MCF 10A (cell line): ENCODE measurements around the gene SH3BP4. TPM values are rescaled to one million over a fixed set of nuclear protein-coding genes. Genes with fewer than 3 reads are reported as not detected.
"Not testable (repeated sequence)": the region's sequence is repeated elsewhere in the genome, so short reads cannot be mapped to it uniquely, and the experiment has no call there.

Source experiments
- BruUV-seq: library from RNA; stranded (reverse); fragments of 400-500 nt; replicated peaks from 2 replicates; lab custom pipeline; 2021; lab: Mats Ljungman, UMichigan
- CTCF ChIA-PET: fragments of 300-600 bp; sonication (Branson Sonifier 250); formaldehyde crosslinking; extraction: SDS; loops from one replicate; lab custom pipeline; 2021; ENCODE audit warnings: antibody characterized with exemption, inconsistent platforms; lab: Yijun Ruan, JAX
- POLR2A ChIA-PET: fragments of 300-600, 350-650 bp; sonication (Branson Sonifier 250); formaldehyde crosslinking; extraction: SDS; loops from one replicate; lab custom pipeline; 2020; ENCODE audit warnings: antibody characterized with exemption, inconsistent platforms; lab: Yijun Ruan, JAX
- DNase-seq: peaks from one replicate; pipeline ENCODE4 v3.0.0-alpha.2; 2018; ENCODE audit not compliant: unreplicated experiment
- H3K27ac Mint-ChIP-seq: one replicate; pipeline ENCODE4 v1.8.0; 2022; ENCODE audit warnings: mild to moderate bottlenecking, low read depth, mixed read lengths; ENCODE audit not compliant: unreplicated experiment
- H3K27me3 Mint-ChIP-seq: one replicate; pipeline ENCODE4 v1.8.0; 2022; ENCODE audit warnings: mixed read lengths; ENCODE audit not compliant: insufficient read depth, unreplicated experiment
- H3K36me3 Mint-ChIP-seq: one replicate; pipeline ENCODE4 v1.8.0; 2022; ENCODE audit warnings: mild to moderate bottlenecking, moderate library complexity, mixed read lengths; ENCODE audit not compliant: insufficient read depth, unreplicated experiment
- H3K4me1 Mint-ChIP-seq: one replicate; pipeline ENCODE4 v1.8.0; 2022; ENCODE audit warnings: mixed read lengths; ENCODE audit not compliant: insufficient read depth, unreplicated experiment
- H3K4me3 Mint-ChIP-seq: one replicate; pipeline ENCODE4 v1.8.0; 2022; ENCODE audit warnings: mild to moderate bottlenecking, moderate library complexity, mixed read lengths; ENCODE audit not compliant: unreplicated experiment
- H3K9me3 Mint-ChIP-seq: one replicate; pipeline ENCODE4 v1.8.0; 2022; ENCODE audit warnings: mixed read lengths; ENCODE audit not compliant: unreplicated experiment
- intact Hi-C: fragments of 100-400 bp; cut with micrococcal nuclease; formaldehyde crosslinking; loops from 2 replicates; pipeline ENCODE4 v1.14.1; 2022
- total RNA-seq: library from RNA; stranded (reverse); gene quantifications from 2 replicates; pipeline ENCODE4 v1.2.3, GENCODE V29; 2022
- TF ChIP-seq, protein P1 (sequence below): fragments of 200-600 bp; IDR thresholded peaks from one replicate; pipeline ENCODE4 v1.8.0; 2022; ENCODE audit warnings: antibody characterized with exemption, mild to moderate bottlenecking; ENCODE audit not compliant: unreplicated experiment

SH3BP4 gene
- total RNA-seq, 1 experiment from 2014 or later = 59.7 TPM

DNA sequence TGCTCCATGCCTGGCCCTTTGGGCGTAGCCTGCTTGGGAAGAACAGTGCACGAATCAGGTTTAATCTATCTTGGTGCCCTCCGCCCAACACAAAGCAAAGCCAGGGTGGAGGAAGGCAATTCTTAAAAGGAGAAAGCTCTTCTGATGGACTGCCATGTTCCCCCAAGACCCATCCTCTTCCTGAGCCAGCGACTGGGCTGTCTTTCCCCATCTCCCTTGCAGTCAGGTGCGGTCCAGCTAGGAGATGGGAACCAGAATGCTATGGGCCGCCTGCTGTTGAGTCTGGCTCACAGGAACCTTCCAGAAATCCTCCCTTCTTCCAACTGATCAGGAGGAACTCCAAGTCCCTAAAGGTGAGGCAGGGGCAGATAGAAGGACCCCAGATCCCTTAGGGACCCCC lies 105.0 kb downstream of the SH3BP4 start:
- TF ChIP-seq, protein P1, sequence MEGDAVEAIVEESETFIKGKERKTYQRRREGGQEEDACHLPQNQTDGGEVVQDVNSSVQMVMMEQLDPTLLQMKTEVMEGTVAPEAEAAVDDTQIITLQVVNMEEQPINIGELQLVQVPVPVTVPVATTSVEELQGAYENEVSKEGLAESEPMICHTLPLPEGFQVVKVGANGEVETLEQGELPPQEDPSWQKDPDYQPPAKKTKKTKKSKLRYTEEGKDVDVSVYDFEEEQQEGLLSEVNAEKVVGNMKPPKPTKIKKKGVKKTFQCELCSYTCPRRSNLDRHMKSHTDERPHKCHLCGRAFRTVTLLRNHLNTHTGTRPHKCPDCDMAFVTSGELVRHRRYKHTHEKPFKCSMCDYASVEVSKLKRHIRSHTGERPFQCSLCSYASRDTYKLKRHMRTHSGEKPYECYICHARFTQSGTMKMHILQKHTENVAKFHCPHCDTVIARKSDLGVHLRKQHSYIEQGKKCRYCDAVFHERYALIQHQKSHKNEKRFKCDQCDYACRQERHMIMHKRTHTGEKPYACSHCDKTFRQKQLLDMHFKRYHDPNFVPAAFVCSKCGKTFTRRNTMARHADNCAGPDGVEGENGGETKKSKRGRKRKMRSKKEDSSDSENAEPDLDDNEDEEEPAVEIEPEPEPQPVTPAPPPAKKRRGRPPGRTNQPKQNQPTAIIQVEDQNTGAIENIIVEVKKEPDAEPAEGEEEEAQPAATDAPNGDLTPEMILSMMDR = no peak
- ChIA-PET CTCF (interaction anchor here (0.6 to 0.9 kb wide), 4 partner anchors 60 to 506 kb away, joined by 3 to 5 read pairs (median 4); no protein-coding TSS in a partner anchor), POLR2A (no interaction called here)
- H3K9me3 Mint-ChIP-seq = no peaks in the 10 kb centered on the region
- H3K4me1 Mint-ChIP-seq = peaks cover 5% of the 10 kb centered on the region
- no peaks in the 10 kb centered on the region for H3K27me3 Mint-ChIP-seq
- no peak overlapping the region for H3K4me3 Mint-ChIP-seq
- intact Hi-C loops = no loop called here
- DNase-seq = no peak
- peaks cover 12% of the 10 kb centered on the region for H3K36me3 Mint-ChIP-seq
- BruUV-seq = no TSS peak
- no peak overlapping the region for H3K27ac Mint-ChIP-seq

DNA sequence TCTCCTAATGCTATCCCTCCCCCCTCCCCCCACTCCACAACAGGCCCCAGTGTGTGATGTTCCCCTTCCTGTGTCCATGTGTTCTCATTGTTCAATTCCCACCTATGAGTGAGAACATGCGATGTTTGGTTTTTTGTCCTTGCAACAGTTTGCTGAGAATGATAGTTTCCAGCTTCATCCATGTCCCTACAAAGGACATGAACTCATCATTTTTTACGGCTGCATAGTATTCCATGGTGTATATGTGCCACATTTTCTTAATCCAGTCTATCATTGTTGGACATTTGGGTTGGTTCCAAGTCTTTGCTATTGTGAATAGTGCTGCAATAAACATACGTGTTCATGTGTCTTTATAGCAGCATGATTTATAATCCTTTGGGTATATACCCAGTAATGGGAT lies 105.8 kb downstream of the SH3BP4 start:
- DNase-seq, intact Hi-C loops, H3K27ac Mint-ChIP-seq, H3K27me3 Mint-ChIP-seq, POLR2A ChIA-PET, H3K9me3 Mint-ChIP-seq, H3K4me3 Mint-ChIP-seq, BruUV-seq, H3K4me1 Mint-ChIP-seq: not testable (repeated sequence)
- CTCF ChIA-PET = interaction anchor here (0.6 to 0.9 kb wide), 2 partner anchors 59 to 378 kb away, joined by 3 read pairs; no protein-coding TSS in a partner anchor
- H3K36me3 Mint-ChIP-seq = peaks cover 12% of the 10 kb centered on the region

DNA sequence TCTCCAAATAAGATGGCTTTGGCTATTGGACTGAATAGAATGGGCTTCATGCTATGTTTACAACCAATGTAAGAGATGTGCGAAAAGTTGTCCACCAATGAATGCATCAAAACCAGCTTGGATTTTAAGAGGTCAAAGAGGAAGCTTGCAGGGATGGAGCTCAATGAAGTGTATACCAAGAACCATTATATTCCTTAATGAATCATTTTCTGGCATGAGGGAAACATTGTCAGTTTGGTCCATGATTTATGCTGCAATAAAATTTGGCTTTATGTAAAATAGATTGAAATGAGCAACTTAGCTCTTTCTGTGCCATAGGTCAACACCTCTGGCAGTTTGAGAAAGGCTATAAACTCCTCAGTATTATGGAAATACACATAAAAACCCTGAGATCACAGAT lies 107.3 kb downstream of the SH3BP4 start:
- H3K36me3 Mint-ChIP-seq = peaks cover 12% of the 10 kb centered on the region
- intact Hi-C loops = no loop called here
- no peaks in the 10 kb centered on the region for H3K9me3 Mint-ChIP-seq
- TF ChIP-seq, protein P1 = no peak
- BruUV-seq = no TSS peak
- no peak overlapping the region for H3K4me3 Mint-ChIP-seq
- no peak overlapping the region for H3K27ac Mint-ChIP-seq
- CTCF ChIA-PET = interaction anchor here (0.8 to 1.3 kb wide), 3 partner anchors 56 to 363 kb away, joined by 3 to 4 read pairs (median 3); no protein-coding TSS in a partner anchor
- POLR2A ChIA-PET = interaction anchor here (0.7 kb wide), 1 partner anchor 49 kb away, joined by 3 read pairs; no protein-coding TSS in a partner anchor
- DNase-seq = no peak
- no peaks in the 10 kb centered on the region for H3K27me3 Mint-ChIP-seq
- H3K4me1 Mint-ChIP-seq = no peaks in the 10 kb centered on the region

DNA sequence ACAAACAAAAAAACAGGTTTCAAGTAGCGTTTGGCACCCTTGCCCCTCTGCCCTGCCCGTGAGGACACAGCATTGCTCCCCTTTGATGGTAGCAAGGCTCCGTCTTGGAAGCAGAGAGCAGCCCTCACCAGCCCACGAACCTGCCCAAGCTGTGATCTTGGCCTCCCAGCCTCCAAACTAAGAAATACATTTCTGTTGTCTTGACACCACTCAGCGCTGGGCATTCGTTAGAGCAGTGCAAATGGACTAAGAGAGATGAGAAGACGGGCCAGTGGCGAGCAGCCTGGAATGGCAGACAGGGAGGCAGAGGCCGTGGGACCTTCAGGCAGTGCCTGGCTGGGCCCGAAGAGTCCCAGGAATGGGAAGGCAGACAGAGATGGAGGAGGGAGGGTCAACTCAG lies 109.8 kb downstream of the SH3BP4 start:
- TF ChIP-seq, protein P1 = no peak
- H3K36me3 Mint-ChIP-seq = no peaks in the 10 kb centered on the region
- no peak overlapping the region for H3K27ac Mint-ChIP-seq
- no peak for DNase-seq
- H3K27me3 Mint-ChIP-seq = no peaks in the 10 kb centered on the region
- no TSS peak for BruUV-seq
- no peak overlapping the region for H3K4me3 Mint-ChIP-seq
- intact Hi-C loops = no loop called here
- no peaks in the 10 kb centered on the region for H3K4me1 Mint-ChIP-seq
- H3K9me3 Mint-ChIP-seq = no peaks in the 10 kb centered on the region
- POLR2A ChIA-PET = no interaction called here
- CTCF ChIA-PET = interaction anchor here (0.7 to 1.3 kb wide), 2 partner anchors 9 to 142 kb away, joined by 3 to 4 read pairs; no protein-coding TSS in a partner anchor
